GM12892 (cell line): ENCODE results near the gene PLEKHA4.

Source experiments
- POLR2A ChIP-seq: IDR thresholded peaks from 2 replicates; pipeline ENCODE4 v1.6.1; 2011; ENCODE audit warnings: low read depth, low read length, control low read depth
- POLR2AphosphoS5 ChIP-seq: IDR thresholded peaks from 2 replicates; pipeline ENCODE4 v1.6.1; 2011; ENCODE audit warnings: low read depth, low read length, control low read depth
- TAF1 ChIP-seq: IDR thresholded peaks from 2 replicates; pipeline ENCODE4 v1.6.1; 2011; ENCODE audit warnings: low read depth, mild to moderate bottlenecking, control low read depth, low read length, borderline replicate concordance

DNA sequence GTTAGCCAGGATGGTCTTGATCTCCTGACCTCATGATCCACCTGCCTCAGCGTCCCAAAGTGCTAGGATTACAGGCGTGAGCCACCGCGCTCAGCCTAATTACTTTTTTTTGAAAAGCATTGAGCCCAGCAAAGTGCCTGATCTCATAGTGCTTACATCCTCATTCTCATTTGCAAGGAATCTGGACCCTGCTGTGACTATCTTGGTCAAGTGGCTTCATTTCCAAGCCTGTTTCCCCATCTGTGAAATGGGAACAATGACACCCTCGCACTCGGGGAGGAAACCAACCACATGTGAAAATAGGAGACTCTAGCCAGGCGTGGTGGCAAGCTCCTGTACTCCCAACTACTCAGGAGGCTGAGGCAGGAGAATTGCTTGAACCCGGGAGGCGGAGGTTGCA, 1.6 kb upstream of the PLEKHA4 start:
- TF ChIP-seq TAF1: no peak
- TF ChIP-seq POLR2AphosphoS5: no peak
- TF ChIP-seq POLR2A: no peak
